ENCODE measurements around the gene OLFM3. TPM values are rescaled to one million over a fixed set of nuclear protein-coding genes. Genes with fewer than 3 reads are reported as not detected.

The OLFM3 gene
- total RNA-seq, 4 donors from 2014 or later: 1.2 TPM; not detected in 3

- no peaks in the 10 kb centered on the region for H3K4me1 ChIP-seq
- intact Hi-C loops (cut with DNase I; ENCODE audit: low total_unique reads): no loop called here
- no peaks in the 10 kb centered on the region for H3K27me3 ChIP-seq
- H3K36me3 ChIP-seq: no peaks in the 10 kb centered on the region
- H3K4me3 ChIP-seq: no peak overlapping the region
- no peak for DNase-seq
- TF ChIP-seq POLR2A (IDR thresholded peaks at IDR 0.05): no peak
- TF ChIP-seq, protein P1, sequence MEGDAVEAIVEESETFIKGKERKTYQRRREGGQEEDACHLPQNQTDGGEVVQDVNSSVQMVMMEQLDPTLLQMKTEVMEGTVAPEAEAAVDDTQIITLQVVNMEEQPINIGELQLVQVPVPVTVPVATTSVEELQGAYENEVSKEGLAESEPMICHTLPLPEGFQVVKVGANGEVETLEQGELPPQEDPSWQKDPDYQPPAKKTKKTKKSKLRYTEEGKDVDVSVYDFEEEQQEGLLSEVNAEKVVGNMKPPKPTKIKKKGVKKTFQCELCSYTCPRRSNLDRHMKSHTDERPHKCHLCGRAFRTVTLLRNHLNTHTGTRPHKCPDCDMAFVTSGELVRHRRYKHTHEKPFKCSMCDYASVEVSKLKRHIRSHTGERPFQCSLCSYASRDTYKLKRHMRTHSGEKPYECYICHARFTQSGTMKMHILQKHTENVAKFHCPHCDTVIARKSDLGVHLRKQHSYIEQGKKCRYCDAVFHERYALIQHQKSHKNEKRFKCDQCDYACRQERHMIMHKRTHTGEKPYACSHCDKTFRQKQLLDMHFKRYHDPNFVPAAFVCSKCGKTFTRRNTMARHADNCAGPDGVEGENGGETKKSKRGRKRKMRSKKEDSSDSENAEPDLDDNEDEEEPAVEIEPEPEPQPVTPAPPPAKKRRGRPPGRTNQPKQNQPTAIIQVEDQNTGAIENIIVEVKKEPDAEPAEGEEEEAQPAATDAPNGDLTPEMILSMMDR (IDR thresholded peaks at IDR 0.05): no peak
- H3K9me3 ChIP-seq: no peaks in the 10 kb centered on the region
- no peak overlapping the region for H3K27ac ChIP-seq
Measured at GRCh38 chr1:101957771-101958170, 39.0 kb downstream of the OLFM3 start.

- Histone ChIP-seq H3K4me3 (no peak overlapping the region), H3K4me1 (no peaks in the 10 kb centered on the region), H3K36me3 (no peaks in the 10 kb centered on the region), H3K9me3 (no peaks in the 10 kb centered on the region), H3K27ac (no peak overlapping the region), H3K27me3 (no peaks in the 10 kb centered on the region)
- no peak for DNase-seq
- intact Hi-C loops (cut with DNase I; ENCODE audit: low total_unique reads): no loop called here
- no peak for TF ChIP-seq POLR2A (IDR thresholded peaks at IDR 0.05)
- TF ChIP-seq, protein P1 (IDR thresholded peaks at IDR 0.05): no peak
Measured at GRCh38 chr1:101953623-101954022, 43.1 kb downstream of the OLFM3 start.

GRCh38 chr1:101945884-101946283, 50.8 kb downstream of the OLFM3 start:
- TF ChIP-seq, protein P1 (IDR thresholded peaks at IDR 0.05): no peak
- no peak for TF ChIP-seq POLR2A (IDR thresholded peaks at IDR 0.05)
- Histone ChIP-seq H3K36me3 (no peaks in the 10 kb centered on the region), H3K9me3 (no peaks in the 10 kb centered on the region), H3K27ac (no peak overlapping the region), H3K4me3 (no peak overlapping the region), H3K27me3 (no peaks in the 10 kb centered on the region), H3K4me1 (no peaks in the 10 kb centered on the region)
- DNase-seq: no peak
- intact Hi-C loops (cut with DNase I; ENCODE audit: low total_unique reads): no loop called here

DNA sequence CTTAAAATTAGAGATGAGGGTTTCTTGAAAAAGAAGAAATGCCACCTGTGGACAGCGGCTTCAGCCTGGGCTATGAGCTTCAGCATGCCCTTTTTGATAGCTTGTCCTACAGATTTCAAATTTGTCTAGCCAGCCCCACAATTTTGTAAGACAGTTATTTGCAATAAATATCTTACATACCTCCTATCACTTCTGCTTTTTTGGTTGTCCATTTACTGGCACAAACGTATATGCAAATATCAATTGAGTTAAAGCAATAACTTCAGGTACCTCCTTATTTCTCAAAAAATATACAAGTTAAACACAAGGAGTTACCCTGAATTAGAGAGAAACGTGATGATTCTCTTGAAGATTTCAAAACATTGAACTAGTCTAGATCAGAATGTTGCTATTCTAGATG, 53.5 kb downstream of the OLFM3 start:
- H3K4me1 ChIP-seq: no peaks in the 10 kb centered on the region
- H3K9me3 ChIP-seq: no peaks in the 10 kb centered on the region
- no peaks in the 10 kb centered on the region for H3K27me3 ChIP-seq
- H3K27ac ChIP-seq: no peak overlapping the region
- no peaks in the 10 kb centered on the region for H3K36me3 ChIP-seq
- TF ChIP-seq, protein P1 (IDR thresholded peaks at IDR 0.05): no peak
- TF ChIP-seq POLR2A (IDR thresholded peaks at IDR 0.05): no peak
- H3K4me3 ChIP-seq: no peak overlapping the region
- no peak for DNase-seq
- intact Hi-C loops (cut with DNase I; ENCODE audit: low total_unique reads): no loop called here

DNA sequence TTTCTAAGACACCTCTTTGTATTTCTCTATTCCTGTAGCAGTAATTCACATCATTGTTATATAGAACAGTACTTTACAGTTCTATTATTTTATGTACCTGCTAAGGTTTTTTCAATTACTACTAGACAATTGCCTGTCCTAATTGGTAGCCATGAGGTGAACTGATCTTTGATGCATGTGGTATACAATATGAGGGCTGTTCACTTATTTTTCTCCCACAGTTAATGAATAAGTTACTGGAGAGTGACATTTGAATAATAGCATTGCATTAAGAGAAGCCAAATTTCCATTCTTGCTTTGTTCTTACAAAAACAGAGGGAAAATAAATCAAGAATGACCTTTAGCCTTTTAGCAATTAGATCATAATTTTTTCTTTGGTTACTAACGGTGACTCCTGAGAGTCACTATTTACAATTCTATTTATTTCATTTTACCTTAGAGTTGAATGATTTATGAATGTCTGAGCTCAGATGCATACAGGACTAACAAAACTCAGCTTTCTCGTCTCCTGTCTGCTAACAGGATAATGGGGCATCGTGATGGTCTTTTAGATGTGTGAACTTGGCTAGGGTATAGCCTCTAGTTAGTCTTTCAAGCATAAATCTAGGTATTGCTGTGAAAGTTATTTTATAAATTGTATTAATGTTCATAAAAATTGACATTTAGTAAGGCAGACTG, 54.1 kb downstream of the OLFM3 start:
- H3K4me1 ChIP-seq: no peaks in the 10 kb centered on the region
- H3K27ac ChIP-seq: no peak overlapping the region
- TF ChIP-seq, protein P1 (IDR thresholded peaks at IDR 0.05): no peak
- TF ChIP-seq POLR2A (IDR thresholded peaks at IDR 0.05): no peak
- intact Hi-C loops (cut with DNase I; ENCODE audit: low total_unique reads): no loop called here
- H3K9me3 ChIP-seq: no peaks in the 10 kb centered on the region
- no peak for DNase-seq
- H3K4me3 ChIP-seq: no peak overlapping the region
- no peaks in the 10 kb centered on the region for H3K36me3 ChIP-seq
- no peaks in the 10 kb centered on the region for H3K27me3 ChIP-seq

All from uterus (tissue), 4 donors.